ENCODE results near the gene EBLN2. TPM values are rescaled to one million over a fixed set of nuclear protein-coding genes. Genes with fewer than 3 reads are reported as not detected.

The EBLN2 gene
- total RNA-seq (2022): 5.6 and 6.9 TPM in 2 replicates
- percentile 96 among the genes with signal in this experiment for Bru-seq, nascent RNA
- percentile 88 among the genes with signal in this experiment for BruChase-seq, experiment 1, labeled RNA remaining after a 2-hour chase
- BruChase-seq, experiment 2, labeled RNA remaining after a 6-hour chase: percentile 81 among the genes with signal in this experiment
- long read RNA-seq: 0 reads

- Mint-ChIP-seq H3K4me1 (ENCODE audit: low read depth, unreplicated experiment) (peaks cover 1% of the 10 kb centered on the region), H3K9me3 (ENCODE audit: unreplicated experiment) (no peaks in the 10 kb centered on the region), H3K4me3 (ENCODE audit: unreplicated experiment) (no peak within 1 kb of the TSS), H3K27ac (ENCODE audit: unreplicated experiment) (no peak within 1 kb of the TSS), H3K36me3 (ENCODE audit: insufficient read depth, unreplicated experiment) (peaks cover 67% of the 10 kb centered on the region), H3K27me3 (ENCODE audit: insufficient read depth, unreplicated experiment) (no peaks in the 10 kb centered on the region)
- no peaks in the 10 kb centered on the region for H3K27me3 ChIP-seq (replicated peaks; ENCODE audit: control insufficient read depth, insufficient read depth, low read length)
- no TSS peak for BruUV-seq (replicated peaks)
- no peaks in the 10 kb centered on the region for H3K9me3 ChIP-seq
- peaks cover 4% of the 10 kb centered on the region for H3K36me3 ChIP-seq (ENCODE audit: control insufficient read depth, insufficient read depth, low read length)
- no peak within 1 kb of the TSS for H3K4me3 ChIP-seq (ENCODE audit: low read depth, low read length)
- intact Hi-C loops (cut with micrococcal nuclease; ENCODE audit: unreplicated experiment): no loop called here
- ChIA-PET CTCF (no interaction called here), POLR2A (no interaction called here)
- peaks cover 2% of the 10 kb centered on the region; the same call in 1 of the 2 replicates for H3K4me1 ChIP-seq
- no peak for DNase-seq
- TF ChIP-seq, protein P1, sequence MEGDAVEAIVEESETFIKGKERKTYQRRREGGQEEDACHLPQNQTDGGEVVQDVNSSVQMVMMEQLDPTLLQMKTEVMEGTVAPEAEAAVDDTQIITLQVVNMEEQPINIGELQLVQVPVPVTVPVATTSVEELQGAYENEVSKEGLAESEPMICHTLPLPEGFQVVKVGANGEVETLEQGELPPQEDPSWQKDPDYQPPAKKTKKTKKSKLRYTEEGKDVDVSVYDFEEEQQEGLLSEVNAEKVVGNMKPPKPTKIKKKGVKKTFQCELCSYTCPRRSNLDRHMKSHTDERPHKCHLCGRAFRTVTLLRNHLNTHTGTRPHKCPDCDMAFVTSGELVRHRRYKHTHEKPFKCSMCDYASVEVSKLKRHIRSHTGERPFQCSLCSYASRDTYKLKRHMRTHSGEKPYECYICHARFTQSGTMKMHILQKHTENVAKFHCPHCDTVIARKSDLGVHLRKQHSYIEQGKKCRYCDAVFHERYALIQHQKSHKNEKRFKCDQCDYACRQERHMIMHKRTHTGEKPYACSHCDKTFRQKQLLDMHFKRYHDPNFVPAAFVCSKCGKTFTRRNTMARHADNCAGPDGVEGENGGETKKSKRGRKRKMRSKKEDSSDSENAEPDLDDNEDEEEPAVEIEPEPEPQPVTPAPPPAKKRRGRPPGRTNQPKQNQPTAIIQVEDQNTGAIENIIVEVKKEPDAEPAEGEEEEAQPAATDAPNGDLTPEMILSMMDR (IDR thresholded peaks at IDR 0.05; ENCODE audit: insufficient read depth in 1 of 2, low read depth in 1 of 2, low read length in 1 of 2, severe bottlenecking in 1 of 2, unreplicated experiment in 1 of 2): no peak
These were observed at the start of gene EBLN2 for GRCh38 chr3:73061416-73061815. Gene EBLN2, plus strand, starts transcription at chr3:73061659. Its CDS starts 423 bp downstream, at chr3:73062082.

- TF ChIP-seq, protein P1 (IDR thresholded peaks at IDR 0.05; ENCODE audit: insufficient read depth in 1 of 2, low read depth in 1 of 2, low read length in 1 of 2, severe bottlenecking in 1 of 2, unreplicated experiment in 1 of 2): no peak
- ChIA-PET CTCF (no interaction called here), POLR2A (no interaction called here)
- no peaks in the 10 kb centered on the region for H3K27me3 Mint-ChIP-seq (ENCODE audit: insufficient read depth, unreplicated experiment)
- H3K9me3 ChIP-seq: no peaks in the 10 kb centered on the region
- H3K4me3 Mint-ChIP-seq (ENCODE audit: unreplicated experiment): no peak overlapping the region
- H3K27ac Mint-ChIP-seq (ENCODE audit: unreplicated experiment): no peak overlapping the region
- no peaks in the 10 kb centered on the region for H3K36me3 ChIP-seq (ENCODE audit: control insufficient read depth, insufficient read depth, low read length)
- H3K4me1 Mint-ChIP-seq (ENCODE audit: low read depth, unreplicated experiment): peaks cover 7% of the 10 kb centered on the region
- intact Hi-C loops (cut with micrococcal nuclease; ENCODE audit: unreplicated experiment): no loop called here
- H3K4me1 ChIP-seq: peaks cover 17% of the 10 kb centered on the region
- no peak overlapping the region for H3K4me3 ChIP-seq (ENCODE audit: low read depth, low read length)
- no peaks in the 10 kb centered on the region for H3K9me3 Mint-ChIP-seq (ENCODE audit: unreplicated experiment)
- DNase-seq: no peak
- BruUV-seq (replicated peaks): no TSS peak
- no peaks in the 10 kb centered on the region for H3K27me3 ChIP-seq (replicated peaks; ENCODE audit: control insufficient read depth, insufficient read depth, low read length)
- H3K36me3 Mint-ChIP-seq (ENCODE audit: insufficient read depth, unreplicated experiment): peaks cover 52% of the 10 kb centered on the region
These were observed 43.2 kb upstream of the EBLN2 start for GRCh38 chr3:73018298-73018697.

GRCh38 chr3:73018790-73019441 lies 42.5 kb upstream of the EBLN2 start:
- H3K4me3 Mint-ChIP-seq (ENCODE audit: unreplicated experiment): no peak overlapping the region
- H3K9me3 Mint-ChIP-seq (ENCODE audit: unreplicated experiment): no peaks in the 10 kb centered on the region
- TF ChIP-seq, protein P1 (IDR thresholded peaks at IDR 0.05; ENCODE audit: insufficient read depth in 1 of 2, low read depth in 1 of 2, low read length in 1 of 2, severe bottlenecking in 1 of 2, unreplicated experiment in 1 of 2): no peak
- no peaks in the 10 kb centered on the region for H3K36me3 ChIP-seq (ENCODE audit: control insufficient read depth, insufficient read depth, low read length)
- H3K4me1 Mint-ChIP-seq (ENCODE audit: low read depth, unreplicated experiment): peaks cover 7% of the 10 kb centered on the region
- intact Hi-C loops (cut with micrococcal nuclease; ENCODE audit: unreplicated experiment): no loop called here
- H3K27ac Mint-ChIP-seq (ENCODE audit: unreplicated experiment): no peak overlapping the region
- BruUV-seq (replicated peaks): no TSS peak
- no peaks in the 10 kb centered on the region for H3K27me3 ChIP-seq (replicated peaks; ENCODE audit: control insufficient read depth, insufficient read depth, low read length)
- ChIA-PET CTCF (no interaction called here), POLR2A (no interaction called here)
- no peak for DNase-seq
- H3K4me1 ChIP-seq: peaks cover 22% of the 10 kb centered on the region
- no peak overlapping the region for H3K4me3 ChIP-seq (ENCODE audit: low read depth, low read length)
- no peaks in the 10 kb centered on the region for H3K27me3 Mint-ChIP-seq (ENCODE audit: insufficient read depth, unreplicated experiment)
- H3K36me3 Mint-ChIP-seq (ENCODE audit: insufficient read depth, unreplicated experiment): peaks cover 53% of the 10 kb centered on the region
- no peaks in the 10 kb centered on the region for H3K9me3 ChIP-seq

Data from Caco-2 (cell line).